Measurements from ENCODE around the gene STAT5B. TPM values are rescaled to one million over a fixed set of nuclear protein-coding genes. Genes with fewer than 3 reads are reported as not detected.
"Not testable (repeated sequence)": the region's sequence is repeated elsewhere in the genome, so short reads cannot be mapped to it uniquely, and the experiment has no call there.

The STAT5B gene
- total RNA-seq, 1 experiment from 2014 or later, result 42.9 TPM

GRCh38 chr17:42299361-42299760 lies 23.2 kb upstream of the STAT5B start:
- H3K56ac ChIP-seq (ENCODE audit: insufficient read length, low read depth, low read length); H3K27me3 Mint-ChIP-seq (ENCODE audit: low read depth); H4K91ac ChIP-seq (ENCODE audit: insufficient read length, low read depth, low read length); H3K9me3 Mint-ChIP-seq; H3K23ac ChIP-seq (ENCODE audit: insufficient read length, low read depth, low read length); H3K36me3 Mint-ChIP-seq (ENCODE audit: insufficient read depth in 1 of 3, low read depth in 3 of 3); H3K4me3 Mint-ChIP-seq; H3K9ac ChIP-seq (ENCODE audit: extremely low read depth, insufficient read length, low read length); H2BK15ac ChIP-seq (ENCODE audit: low read depth, low read length); H3K9me3 ChIP-seq (ENCODE audit: control insufficient read depth, low read depth, low read length); H3T11ph ChIP-seq (ENCODE audit: low read length); H2BK5ac ChIP-seq (ENCODE audit: insufficient read length, low read length); H3K27ac Mint-ChIP-seq; H2AFZ ChIP-seq (ENCODE audit: low read length); H3K27ac ChIP-seq (ENCODE audit: insufficient read length, low read depth, low read length); H3K79me2 ChIP-seq (ENCODE audit: insufficient read depth, low read length); H2AK5ac ChIP-seq (ENCODE audit: insufficient read length, low read length); H3K27me3 ChIP-seq (ENCODE audit: insufficient read depth, low read length); H4K8ac ChIP-seq (replicated peaks; ENCODE audit: insufficient read length, low read depth, low read length); H2BK20ac ChIP-seq (ENCODE audit: low read depth, low read length, poor library complexity, severe bottlenecking); H4K20me1 ChIP-seq (ENCODE audit: control insufficient read depth, insufficient read depth, insufficient read length); H3K4ac ChIP-seq (ENCODE audit: low read depth, low read length); H3K4me1 ChIP-seq (ENCODE audit: insufficient read depth, low read length); H3K4me2 ChIP-seq (ENCODE audit: insufficient read depth, insufficient read length, low read length); H2BK12ac ChIP-seq (ENCODE audit: insufficient read length, low read depth, low read length); H3K14ac ChIP-seq (ENCODE audit: insufficient read depth, low read length); H3K4me1 Mint-ChIP-seq; H3K23me2 ChIP-seq (ENCODE audit: insufficient read length, low read depth, low read length, poor library complexity, severe bottlenecking); H3K79me1 ChIP-seq (ENCODE audit: insufficient read depth, low read depth, low read length, poor library complexity, severe bottlenecking); H4K5ac ChIP-seq (ENCODE audit: insufficient read length, low read depth, low read length); H3K18ac ChIP-seq (ENCODE audit: insufficient read length, low read depth, low read length); DNase-seq; H2BK120ac ChIP-seq (ENCODE audit: low read depth, low read length, poor library complexity, severe bottlenecking): not testable (repeated sequence)
- no CpG with 5 or more reads among the region's 10 CpGs for WGBS (ENCODE audit: extremely low coverage, insufficient read length, low lambda C conversion rate)

- H4K8ac ChIP-seq (replicated peaks; ENCODE audit: insufficient read length, low read depth, low read length); H2BK12ac ChIP-seq (ENCODE audit: insufficient read length, low read depth, low read length); H3K23ac ChIP-seq (ENCODE audit: insufficient read length, low read depth, low read length); H3T11ph ChIP-seq (ENCODE audit: low read length); H3K4me3 Mint-ChIP-seq; H2BK20ac ChIP-seq (ENCODE audit: low read depth, low read length, poor library complexity, severe bottlenecking); H3K14ac ChIP-seq (ENCODE audit: insufficient read depth, low read length); H3K4me1 ChIP-seq (ENCODE audit: insufficient read depth, low read length); H4K20me1 ChIP-seq (ENCODE audit: control insufficient read depth, insufficient read depth, insufficient read length); H3K9ac ChIP-seq (ENCODE audit: extremely low read depth, insufficient read length, low read length); DNase-seq; H2BK120ac ChIP-seq (ENCODE audit: low read depth, low read length, poor library complexity, severe bottlenecking); H3K79me2 ChIP-seq (ENCODE audit: insufficient read depth, low read length); H3K4ac ChIP-seq (ENCODE audit: low read depth, low read length); H2BK15ac ChIP-seq (ENCODE audit: low read depth, low read length); H3K4me2 ChIP-seq (ENCODE audit: insufficient read depth, insufficient read length, low read length); H2AFZ ChIP-seq (ENCODE audit: low read length); H3K27ac Mint-ChIP-seq; H4K91ac ChIP-seq (ENCODE audit: insufficient read length, low read depth, low read length); H3K27ac ChIP-seq (ENCODE audit: insufficient read length, low read depth, low read length); H3K79me1 ChIP-seq (ENCODE audit: insufficient read depth, low read depth, low read length, poor library complexity, severe bottlenecking); H3K27me3 ChIP-seq (ENCODE audit: insufficient read depth, low read length); H2BK5ac ChIP-seq (ENCODE audit: insufficient read length, low read length); H3K4me1 Mint-ChIP-seq; H4K5ac ChIP-seq (ENCODE audit: insufficient read length, low read depth, low read length); H3K18ac ChIP-seq (ENCODE audit: insufficient read length, low read depth, low read length); H3K27me3 Mint-ChIP-seq (ENCODE audit: low read depth); H3K9me3 ChIP-seq (ENCODE audit: control insufficient read depth, low read depth, low read length); H3K9me3 Mint-ChIP-seq; H2AK5ac ChIP-seq (ENCODE audit: insufficient read length, low read length); H3K56ac ChIP-seq (ENCODE audit: insufficient read length, low read depth, low read length); H3K23me2 ChIP-seq (ENCODE audit: insufficient read length, low read depth, low read length, poor library complexity, severe bottlenecking); H3K36me3 Mint-ChIP-seq (ENCODE audit: insufficient read depth in 1 of 3, low read depth in 3 of 3): not testable (repeated sequence)
- WGBS (ENCODE audit: extremely low coverage, insufficient read length, low lambda C conversion rate), result no CpG with 5 or more reads among the region's 10 CpGs
These were observed 21.6 kb upstream of the STAT5B start for GRCh38 chr17:42297775-42298174.

Measured in H9 (cell line).